Sigmoid colon (tissue), 7 donors: ENCODE measurements around the gene BPI. TPM values are rescaled to one million over a fixed set of nuclear protein-coding genes. Genes with fewer than 3 reads are reported as not detected.
"Not testable (repeated sequence)": the region's sequence is repeated elsewhere in the genome, so short reads cannot be mapped to it uniquely, and the experiment has no call there.

ENCODE experiments used
- DNase-seq: peaks from one replicate; pipeline ENCODE4 v3.0.0-alpha.2; 2019
- H3K27ac ChIP-seq, 4 donors: fragments of 200-600 bp; sonication (generic); one replicate each; pipeline ENCODE4 v1.5.1; 2016 to 2019; ENCODE audit warnings: mild to moderate bottlenecking in 1 of 4
- H3K27me3 ChIP-seq, 3 donors: fragments of 200-600 bp; sonication (generic); one replicate each; pipeline ENCODE4 v1.5.1; 2019; ENCODE audit warnings: mild to moderate bottlenecking in 1 of 3
- H3K36me3 ChIP-seq, 4 donors: fragments of 200-600 bp; sonication (generic); one replicate each; pipeline ENCODE4 v1.5.1; 2016 to 2019
- H3K4me1 ChIP-seq, 4 donors: fragments of 200-600 bp; sonication (generic); one replicate each; pipeline ENCODE4 v1.5.1; 2017 to 2019
- H3K4me3 ChIP-seq, 4 donors: fragments of 200-600 bp; sonication (generic); one replicate each; pipeline ENCODE4 v1.5.1; 2017 to 2019; ENCODE audit warnings: mild to moderate bottlenecking in 2 of 4, moderate library complexity in 1 of 4
- H3K9me3 ChIP-seq, 4 donors: fragments of 200-600 bp in 3 of 4; sonication (generic) in 3 of 4; one replicate each; pipeline versions ENCODE4 v1.5.1 to v1.6.1; 2013 to 2019
- CTCF ChIP-seq, 4 experiments: fragments of 450-650 bp in 3 of 4; fragments of 200-600 bp in 1 of 4; IDR thresholded peaks; one replicate each; pipeline ENCODE4 v1.5.1; 2016 to 2019; ENCODE audit warnings: antibody characterized with exemption in 4 of 4, mild to moderate bottlenecking in 3 of 4, moderate library complexity in 2 of 4
- EP300 ChIP-seq, 4 donors: sonication (generic); formaldehyde crosslinking; IDR thresholded peaks; one replicate each; pipeline ENCODE4 v1.6.1; 2017; ENCODE audit warnings: antibody characterized with exemption in 4 of 4
- POLR2A ChIP-seq, 2 donors: fragments of 450-650 bp; IDR thresholded peaks; one replicate each; pipeline ENCODE4 v1.6.1; 2016; ENCODE audit warnings: antibody characterized with exemption in 2 of 2, mild to moderate bottlenecking in 2 of 2, moderate library complexity in 2 of 2
- POLR2AphosphoS5 ChIP-seq, 4 donors: sonication (generic); formaldehyde crosslinking; IDR thresholded peaks; one replicate each; pipeline ENCODE4 v1.6.1; 2017; ENCODE audit warnings: antibody characterized with exemption in 4 of 4
- WGBS, 2 donors: extraction: QIAGEN DNeasy Blood & Tissue Kit; methylation state at CpG; one replicate each; pipeline ENCODE4 v1.1.7; 2013; 5-methylcytosine and 5-hydroxymethylcytosine counted together
- intact Hi-C: fragments of 100-400 bp; cut with DNase I; formaldehyde crosslinking; loops from one replicate; pipeline ENCODE4 v1.15.1; 2023
- polyA plus RNA-seq, 3 donors: library from polyadenylated mRNA; stranded (reverse); fragments of 200-250 nt; gene quantifications; one replicate each; pipeline ENCODE4 v1.2.3, GENCODE V29; 2013
- total RNA-seq, 4 donors: library from RNA; depleted of rRNA; stranded (reverse); fragments of >200 nt; gene quantifications; one replicate each; pipeline ENCODE4 v1.1.0, GENCODE V29; 2016
- donor health status: healthy with polysubstance abuse.
- donor health status: Bipolar disorder and iron deficiency.
- donor health status: healthy.

Gene BPI
- total and polyA plus RNA-seq, 7 donors = 0.09 to 0.99 TPM; not detected in 5

GRCh38 chr20:38373898-38374297 is 69.9 kb downstream of the BPI start:
- intact Hi-C loops = no loop called here
- H3K4me3 ChIP-seq = no peak overlapping the region
- DNase-seq = no peak
- TF ChIP-seq POLR2AphosphoS5 (IDR thresholded peaks at IDR 0.05) = no peak
- TF ChIP-seq EP300 (IDR thresholded peaks at IDR 0.05) = no peak
- TF ChIP-seq POLR2A (IDR thresholded peaks at IDR 0.05) = no peak
- no peak for TF ChIP-seq CTCF (IDR thresholded peaks at IDR 0.05)
- no peaks in the 10 kb centered on the region for H3K9me3 ChIP-seq
- no peaks in the 10 kb centered on the region for H3K4me1 ChIP-seq
- 91 to 92% methylated on average over 5 of the region's 5 CpGs for WGBS, 2 donors
- no peak overlapping the region for H3K27ac ChIP-seq
- no peaks in the 10 kb centered on the region for H3K36me3 ChIP-seq
- H3K27me3 ChIP-seq = no peaks in the 10 kb centered on the region

GRCh38 chr20:38377039-38377685 is 73.2 kb downstream of the BPI start:
- H3K4me1 ChIP-seq = no peaks in the 10 kb centered on the region
- 72 to 75% methylated on average over 11 of the region's 11 CpGs for WGBS, 2 donors
- H3K4me3 ChIP-seq = no peak overlapping the region
- TF ChIP-seq EP300 (IDR thresholded peaks at IDR 0.05) = no peak
- TF ChIP-seq POLR2AphosphoS5 (IDR thresholded peaks at IDR 0.05) = no peak
- no peak for TF ChIP-seq POLR2A (IDR thresholded peaks at IDR 0.05)
- no peak for TF ChIP-seq CTCF (IDR thresholded peaks at IDR 0.05)
- no peak overlapping the region for H3K27ac ChIP-seq
- no peaks in the 10 kb centered on the region for H3K36me3 ChIP-seq
- DNase-seq = no peak
- H3K9me3 ChIP-seq = no peaks in the 10 kb centered on the region
- intact Hi-C loops = no loop called here
- peaks cover 0 to 4% (median 0%) of the 10 kb centered on the region in 3 donors for H3K27me3 ChIP-seq

- intact Hi-C loops, H3K27ac ChIP-seq, DNase-seq, H3K4me3 ChIP-seq, H3K4me1 ChIP-seq, H3K36me3 ChIP-seq, H3K27me3 ChIP-seq, H3K9me3 ChIP-seq: not testable (repeated sequence)
- 100% methylated on average over 3 of the region's 5 CpGs; no CpG with 5 or more reads in 1 of the 2 donors for WGBS, 2 donors
Observed at GRCh38 chr20:38377838-38378237, 73.9 kb downstream of the BPI start.

GRCh38 chr20:38383147-38383546 is 79.2 kb downstream of the BPI start:
- intact Hi-C loops = no loop called here
- Histone ChIP-seq H3K27ac (no peak overlapping the region), H3K4me3 (no peak overlapping the region), H3K36me3 (no peaks in the 10 kb centered on the region), H3K27me3 (peaks cover 0 to 4% (median 0%) of the 10 kb centered on the region in 3 donors), H3K4me1 (no peaks in the 10 kb centered on the region), H3K9me3 (no peaks in the 10 kb centered on the region)
- WGBS, 2 donors = 74 to 85% methylated on average over 4 of the region's 4 CpGs
- no peak for DNase-seq
- TF ChIP-seq CTCF (IDR thresholded peaks at IDR 0.05) = no peak

- 64 to 75% methylated on average over 8 of the region's 8 CpGs for WGBS, 2 donors
- H3K27ac ChIP-seq = no peak overlapping the region
- TF ChIP-seq EP300 (IDR thresholded peaks at IDR 0.05) = no peak
- no peak for TF ChIP-seq POLR2A (IDR thresholded peaks at IDR 0.05)
- no peak for TF ChIP-seq CTCF (IDR thresholded peaks at IDR 0.05)
- TF ChIP-seq POLR2AphosphoS5 (IDR thresholded peaks at IDR 0.05) = no peak
- DNase-seq = no peak
- no peaks in the 10 kb centered on the region for H3K36me3 ChIP-seq
- no peaks in the 10 kb centered on the region for H3K4me1 ChIP-seq
- peaks cover 0 to 4% (median 0%) of the 10 kb centered on the region in 3 donors for H3K27me3 ChIP-seq
- H3K9me3 ChIP-seq = no peaks in the 10 kb centered on the region
- intact Hi-C loops = no loop called here
- H3K4me3 ChIP-seq = no peak overlapping the region
Observed at GRCh38 chr20:38386004-38386403, 82.0 kb downstream of the BPI start.
